Measurements from ENCODE around the gene ETS1. TPM values are rescaled to one million over a fixed set of nuclear protein-coding genes. Genes with fewer than 3 reads are reported as not detected.

ETS1 gene
- total and polyA plus RNA-seq, 4 donors: 27.7 to 36.3 (median 31.8) TPM

DNA sequence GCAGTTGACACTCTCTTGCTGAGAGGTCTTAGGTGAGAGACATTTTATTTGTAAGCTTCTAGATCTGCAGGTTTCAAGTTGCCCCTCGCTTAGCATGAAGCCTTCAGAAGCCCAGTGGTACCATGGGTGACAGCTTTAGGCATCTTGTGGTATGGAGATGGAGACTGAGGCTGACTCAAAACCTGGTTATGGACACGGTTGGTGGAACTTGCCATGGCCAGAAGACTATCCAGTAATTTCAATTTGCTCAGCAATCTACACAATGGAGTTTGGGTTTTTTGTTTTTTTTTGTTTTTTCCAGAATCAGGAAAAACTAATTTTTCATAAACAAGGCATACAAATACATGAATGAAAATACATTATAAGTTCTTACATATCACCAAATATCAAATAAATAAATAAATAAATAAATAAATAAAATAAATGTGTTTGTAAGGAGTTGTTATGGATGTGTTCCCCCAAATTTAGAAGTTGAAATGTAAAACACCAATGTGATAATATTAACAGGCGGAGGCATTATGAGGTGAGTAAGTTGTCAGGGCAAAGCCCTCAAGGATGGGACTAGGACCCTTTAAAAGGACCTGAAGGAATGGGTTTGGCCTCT lies 22.6 kb downstream of the ETS1 start:
- DNase-seq (ENCODE audit: low read depth in 4 of 6, low spot score in 6 of 6): no peak
- WGBS (ENCODE audit: insufficient coverage): 100% methylated on average over 2 of the region's 3 CpGs
- Histone ChIP-seq H3K36me3 (ENCODE audit: control insufficient read depth, insufficient read depth, low read length) (no peaks in the 10 kb centered on the region), H3K4me3 (ENCODE audit: low read depth, low read length) (no peak overlapping the region), H3K4me1 (ENCODE audit: control insufficient read depth, insufficient read depth, low read length) (peaks cover 6% of the 10 kb centered on the region), H3K27me3 (ENCODE audit: control insufficient read depth, insufficient read depth, low read length) (peaks cover 15% of the 10 kb centered on the region), H3K9me3 (ENCODE audit: control insufficient read depth, insufficient read depth, low read length) (no peaks in the 10 kb centered on the region), H3K27ac (ENCODE audit: low read depth, low read length) (no peak overlapping the region)

DNA sequence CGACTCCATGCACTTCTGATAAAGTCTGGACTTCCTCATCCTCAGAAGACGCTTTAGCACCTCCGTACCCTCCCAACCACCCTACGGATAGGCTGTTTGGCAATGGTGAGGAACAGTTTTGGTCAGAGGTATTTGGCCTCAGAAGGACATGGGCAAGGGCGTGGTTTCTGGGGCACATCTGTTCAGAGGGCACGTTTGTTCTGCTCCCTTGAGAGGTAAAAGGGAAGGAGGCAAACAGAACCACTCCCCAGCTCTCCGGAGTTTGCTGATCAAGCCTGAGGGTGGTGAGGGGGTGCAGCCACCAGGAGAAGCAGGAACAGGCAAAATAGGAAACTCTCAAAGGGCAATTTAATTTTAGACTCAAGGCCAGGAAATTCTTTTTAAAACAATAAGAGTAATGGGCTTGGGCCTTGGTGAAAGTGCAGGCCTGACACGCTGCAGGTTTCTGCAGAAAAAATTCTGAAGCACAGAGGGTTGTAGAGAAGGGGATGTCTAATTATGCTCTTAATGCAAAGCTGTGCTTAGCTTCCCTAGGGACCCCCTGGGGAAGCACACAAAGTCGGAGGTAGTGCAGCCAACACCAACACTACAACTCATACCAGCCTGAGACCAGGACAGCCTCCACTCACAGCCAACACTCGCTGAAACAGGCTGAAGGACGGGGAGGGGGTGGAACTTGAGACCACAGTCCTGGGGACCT lies 23.3 kb downstream of the ETS1 start:
- WGBS (ENCODE audit: insufficient coverage): 64% methylated on average over 8 of the region's 11 CpGs
- Histone ChIP-seq H3K27me3 (ENCODE audit: control insufficient read depth, insufficient read depth, low read length) (peaks cover 15% of the 10 kb centered on the region), H3K27ac (ENCODE audit: low read depth, low read length) (no peak overlapping the region), H3K4me3 (ENCODE audit: low read depth, low read length) (no peak overlapping the region), H3K36me3 (ENCODE audit: control insufficient read depth, insufficient read depth, low read length) (no peaks in the 10 kb centered on the region), H3K4me1 (ENCODE audit: control insufficient read depth, insufficient read depth, low read length) (peaks cover 6% of the 10 kb centered on the region), H3K9me3 (ENCODE audit: control insufficient read depth, insufficient read depth, low read length) (no peaks in the 10 kb centered on the region)
- no peak for DNase-seq (ENCODE audit: low read depth in 4 of 6, low spot score in 6 of 6)

DNA sequence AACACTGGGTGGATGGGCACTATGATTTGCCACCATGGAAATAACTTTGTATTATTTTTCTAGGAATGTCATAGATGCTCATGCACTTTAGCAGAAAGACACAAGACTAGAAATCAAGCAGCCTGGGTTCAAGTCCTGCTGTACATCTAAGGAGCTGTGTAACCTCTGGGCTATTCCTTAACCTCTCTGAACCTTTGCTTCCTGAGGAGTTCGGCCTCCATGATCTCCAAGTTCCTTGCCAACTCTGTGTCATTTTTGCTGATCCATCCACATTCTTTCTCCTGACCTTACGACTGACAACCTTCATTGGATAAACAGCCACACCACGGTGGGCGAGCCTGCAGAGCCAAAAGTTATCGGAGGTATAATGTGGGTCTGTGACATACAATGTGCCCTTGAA lies 24.1 kb downstream of the ETS1 start:
- peaks cover 15% of the 10 kb centered on the region for H3K27me3 ChIP-seq (ENCODE audit: control insufficient read depth, insufficient read depth, low read length)
- no peak for DNase-seq (ENCODE audit: low read depth in 4 of 6, low spot score in 6 of 6)
- H3K4me3 ChIP-seq (ENCODE audit: low read depth, low read length): no peak overlapping the region
- H3K27ac ChIP-seq (ENCODE audit: low read depth, low read length): no peak overlapping the region
- no peaks in the 10 kb centered on the region for H3K36me3 ChIP-seq (ENCODE audit: control insufficient read depth, insufficient read depth, low read length)
- peaks cover 6% of the 10 kb centered on the region for H3K4me1 ChIP-seq (ENCODE audit: control insufficient read depth, insufficient read depth, low read length)
- H3K9me3 ChIP-seq (ENCODE audit: control insufficient read depth, insufficient read depth, low read length): no peaks in the 10 kb centered on the region
- 88% methylated on average over 4 of the region's 5 CpGs for WGBS (ENCODE audit: insufficient coverage)

DNA sequence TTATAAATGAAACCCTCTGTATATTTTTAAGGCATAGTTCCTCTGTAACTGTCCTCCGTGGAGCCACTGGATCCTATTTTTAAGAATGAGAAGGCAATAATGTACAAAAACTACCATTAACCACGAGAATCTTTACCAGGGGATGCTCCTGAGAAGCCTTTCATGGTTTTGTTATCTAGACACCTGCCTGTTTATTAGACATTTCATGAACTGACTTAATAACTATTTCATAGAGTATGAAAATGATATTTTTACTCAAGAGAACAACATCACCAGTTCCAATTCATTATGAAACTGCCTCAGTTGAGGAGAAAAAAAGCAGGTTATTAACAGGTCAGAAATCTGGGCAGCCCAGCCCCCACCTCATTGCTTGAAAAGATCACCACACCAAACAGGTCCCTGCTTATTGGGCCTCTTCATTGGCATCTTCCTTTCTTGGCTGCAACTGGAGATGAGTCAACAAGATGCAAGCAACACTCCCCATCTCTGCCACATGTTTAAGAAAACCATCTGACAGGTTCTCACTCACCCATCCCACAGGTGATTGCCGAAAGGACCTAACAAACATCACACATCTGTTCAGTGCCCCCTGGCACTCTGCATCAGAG lies 27.8 kb downstream of the ETS1 start:
- Histone ChIP-seq H3K4me3 (ENCODE audit: low read depth, low read length) (no peak overlapping the region), H3K27me3 (ENCODE audit: control insufficient read depth, insufficient read depth, low read length) (peaks cover 8% of the 10 kb centered on the region), H3K27ac (ENCODE audit: low read depth, low read length) (no peak overlapping the region), H3K4me1 (ENCODE audit: control insufficient read depth, insufficient read depth, low read length) (peaks cover 4% of the 10 kb centered on the region), H3K9me3 (ENCODE audit: control insufficient read depth, insufficient read depth, low read length) (no peaks in the 10 kb centered on the region), H3K36me3 (ENCODE audit: control insufficient read depth, insufficient read depth, low read length) (no peaks in the 10 kb centered on the region)
- peak in 1 of 6 donors; percentile 5 for DNase-seq (ENCODE audit: low read depth in 4 of 6, low spot score in 6 of 6)
- WGBS (ENCODE audit: insufficient coverage): 100% methylated on average over 1 of the region's 3 CpGs

DNA sequence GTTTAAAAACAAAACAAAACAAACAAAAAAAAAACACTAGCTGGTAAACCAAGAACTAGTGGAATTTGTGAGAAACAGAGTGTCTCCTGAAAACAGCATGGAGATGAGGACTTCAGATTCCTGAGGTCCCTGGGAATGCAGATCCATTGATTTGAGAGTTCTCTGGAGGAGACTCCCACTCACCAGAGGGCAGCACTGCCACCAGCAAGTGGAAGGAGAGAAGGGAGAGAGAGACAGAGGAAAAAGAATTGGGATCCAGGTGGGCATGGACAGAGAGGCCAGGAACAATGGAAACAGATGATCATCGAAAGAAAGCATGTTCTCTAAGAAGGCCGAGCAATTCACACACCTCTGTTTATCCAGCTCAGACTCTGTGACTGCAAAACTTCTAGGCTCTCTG lies 31.8 kb downstream of the ETS1 start:
- Histone ChIP-seq H3K4me1 (ENCODE audit: control insufficient read depth, insufficient read depth, low read length) (peaks cover 11% of the 10 kb centered on the region), H3K27ac (ENCODE audit: low read depth, low read length) (no peak overlapping the region), H3K36me3 (ENCODE audit: control insufficient read depth, insufficient read depth, low read length) (no peaks in the 10 kb centered on the region), H3K27me3 (ENCODE audit: control insufficient read depth, insufficient read depth, low read length) (peaks cover 23% of the 10 kb centered on the region), H3K9me3 (ENCODE audit: control insufficient read depth, insufficient read depth, low read length) (no peaks in the 10 kb centered on the region), H3K4me3 (ENCODE audit: low read depth, low read length) (no peak overlapping the region)
- DNase-seq (ENCODE audit: low read depth in 4 of 6, low spot score in 6 of 6): no peak
- 100% methylated on average over 1 of the region's 2 CpGs for WGBS (ENCODE audit: insufficient coverage)

DNA sequence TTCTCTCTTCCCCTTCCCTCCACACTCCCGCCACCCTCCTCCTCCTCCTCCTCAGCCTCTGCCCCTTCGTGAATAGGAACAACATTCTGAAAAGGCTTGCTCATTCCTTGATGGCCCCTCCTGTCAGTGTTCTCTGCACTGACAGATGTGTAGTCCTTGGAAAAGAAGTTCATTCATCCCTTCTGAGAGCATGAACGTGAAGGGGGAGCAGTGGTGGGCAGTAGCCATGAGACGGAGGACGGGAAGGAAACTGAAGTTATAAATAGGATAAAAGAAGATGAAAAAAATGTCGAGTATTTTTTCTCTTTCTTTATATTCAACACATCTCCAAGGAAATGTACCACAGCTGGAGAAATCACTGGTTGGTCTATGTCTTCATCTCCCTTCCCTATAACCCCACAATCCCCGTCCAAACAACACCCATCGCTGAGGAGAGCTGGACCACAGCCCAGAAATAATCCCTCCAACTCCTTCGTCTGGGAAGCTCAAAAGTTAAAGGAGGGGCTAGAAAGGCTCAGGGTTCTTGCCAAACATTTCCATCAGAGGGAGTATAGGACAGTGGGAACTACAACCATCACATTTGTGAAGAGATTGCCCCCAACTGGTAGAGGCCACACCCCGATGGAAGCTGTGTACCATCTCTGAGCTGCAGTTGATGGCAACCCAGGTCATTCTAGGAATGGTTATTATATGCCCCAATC lies 33.5 kb downstream of the ETS1 start:
- DNase-seq (ENCODE audit: low read depth in 4 of 6, low spot score in 6 of 6): peak in 2 of 6 donors; percentile 48 to 80
- Histone ChIP-seq H3K9me3 (ENCODE audit: control insufficient read depth, insufficient read depth, low read length) (no peaks in the 10 kb centered on the region), H3K4me3 (ENCODE audit: low read depth, low read length) (no peak overlapping the region), H3K27ac (ENCODE audit: low read depth, low read length) (peak overlapping the region; percentile 74), H3K36me3 (ENCODE audit: control insufficient read depth, insufficient read depth, low read length) (no peaks in the 10 kb centered on the region), H3K4me1 (ENCODE audit: control insufficient read depth, insufficient read depth, low read length) (peaks cover 29% of the 10 kb centered on the region), H3K27me3 (ENCODE audit: control insufficient read depth, insufficient read depth, low read length) (peaks cover 35% of the 10 kb centered on the region)
- WGBS (ENCODE audit: insufficient coverage): no CpG with 5 or more reads among the region's 10 CpGs

DNA sequence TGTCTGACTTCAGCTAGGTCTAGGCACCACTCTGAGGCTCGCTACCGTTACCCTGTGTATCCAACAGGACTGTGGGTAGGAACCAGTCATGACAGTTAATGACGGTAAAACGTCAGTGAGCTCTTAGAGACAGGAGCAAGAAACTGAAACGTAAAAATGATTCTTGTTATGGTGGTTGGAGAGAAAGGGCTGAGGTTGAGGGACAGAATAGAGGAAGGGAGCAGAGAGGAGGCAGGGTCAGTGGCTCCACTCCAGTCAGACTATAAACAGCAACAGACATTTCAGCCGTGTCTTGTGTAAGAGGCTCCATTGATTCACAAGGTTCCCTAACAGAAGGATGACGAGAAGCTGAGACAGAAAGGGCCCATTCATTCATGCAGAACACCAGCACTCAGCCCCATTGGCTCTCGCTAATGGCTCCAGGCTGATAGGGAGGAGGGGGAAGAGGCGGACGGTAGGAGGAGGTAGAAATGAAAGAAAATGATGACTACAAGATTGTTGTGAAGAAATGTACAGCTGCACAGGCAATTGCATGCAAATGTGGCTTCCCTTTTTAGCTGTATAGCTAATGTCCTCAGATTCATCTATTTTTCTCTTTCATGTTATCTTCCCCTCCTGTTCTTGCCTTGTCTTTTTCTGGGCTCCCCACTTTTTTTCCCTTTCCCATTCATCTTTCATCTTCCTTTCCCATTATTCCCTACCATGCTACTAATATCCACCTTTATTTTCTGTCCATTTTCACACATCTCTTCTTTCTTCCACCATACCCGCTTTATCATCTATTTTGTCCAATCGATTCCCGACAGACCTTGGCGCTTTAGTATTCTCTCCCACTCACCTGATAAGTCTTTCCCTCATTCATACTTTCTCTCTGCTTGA lies 34.3 kb downstream of the ETS1 start:
- Histone ChIP-seq H3K27ac (ENCODE audit: low read depth, low read length) (peak overlapping the region; percentile 74), H3K27me3 (ENCODE audit: control insufficient read depth, insufficient read depth, low read length) (peaks cover 42% of the 10 kb centered on the region), H3K36me3 (ENCODE audit: control insufficient read depth, insufficient read depth, low read length) (no peaks in the 10 kb centered on the region), H3K4me3 (ENCODE audit: low read depth, low read length) (no peak overlapping the region), H3K4me1 (ENCODE audit: control insufficient read depth, insufficient read depth, low read length) (peaks cover 37% of the 10 kb centered on the region), H3K9me3 (ENCODE audit: control insufficient read depth, insufficient read depth, low read length) (no peaks in the 10 kb centered on the region)
- DNase-seq (ENCODE audit: low read depth in 4 of 6, low spot score in 6 of 6): peak in 3 of 6 donors; percentile 42 to 85 (median 77)
- 51% methylated on average over 11 of the region's 14 CpGs for WGBS (ENCODE audit: insufficient coverage)

DNA sequence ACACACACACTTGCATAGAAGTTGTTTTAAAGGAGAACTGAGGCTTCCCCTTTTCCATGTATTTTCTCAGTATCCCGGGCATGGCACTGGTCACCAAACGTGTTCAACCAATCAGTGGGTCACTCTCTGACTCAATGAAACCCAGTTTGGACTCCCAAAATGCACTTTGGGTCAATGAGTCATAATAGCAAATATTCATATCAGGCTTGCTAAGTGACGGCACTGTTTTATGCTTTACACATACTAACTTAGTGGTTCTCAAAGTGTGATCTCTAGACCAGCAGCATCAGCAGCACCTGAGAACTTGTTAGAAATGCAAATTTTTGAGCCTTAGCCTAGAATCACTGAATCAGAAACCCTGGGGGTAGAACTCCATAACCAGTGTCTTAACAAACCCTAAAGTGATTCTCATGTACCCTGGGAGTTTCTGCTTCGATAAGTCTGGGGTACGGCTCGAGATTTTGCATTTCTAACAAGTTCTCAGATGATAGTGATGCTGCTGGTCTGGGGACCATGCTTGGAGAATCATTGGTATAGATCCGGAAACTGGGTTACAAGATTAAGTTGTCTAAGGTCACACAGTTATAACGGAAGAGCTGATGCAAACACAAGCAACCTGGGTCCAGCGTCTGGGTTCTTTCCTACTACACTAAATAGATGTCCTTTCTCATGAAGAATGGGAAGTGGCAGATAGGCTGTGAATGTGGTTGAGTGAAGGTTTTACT lies 35.6 kb downstream of the ETS1 start:
- no peak for DNase-seq (ENCODE audit: low read depth in 4 of 6, low spot score in 6 of 6)
- Histone ChIP-seq H3K36me3 (ENCODE audit: control insufficient read depth, insufficient read depth, low read length) (no peaks in the 10 kb centered on the region), H3K4me1 (ENCODE audit: control insufficient read depth, insufficient read depth, low read length) (peaks cover 37% of the 10 kb centered on the region), H3K27ac (ENCODE audit: low read depth, low read length) (no peak overlapping the region), H3K27me3 (ENCODE audit: control insufficient read depth, insufficient read depth, low read length) (peaks cover 55% of the 10 kb centered on the region), H3K4me3 (ENCODE audit: low read depth, low read length) (no peak overlapping the region), H3K9me3 (ENCODE audit: control insufficient read depth, insufficient read depth, low read length) (no peaks in the 10 kb centered on the region)
- 93% methylated on average over 7 of the region's 9 CpGs for WGBS (ENCODE audit: insufficient coverage)

Measured in spinal cord (tissue), 10 donors.